Epithelial cell of prostate (primary cell): ENCODE measurements around the gene MYCN.
"Not testable (repeated sequence)": the region's sequence is repeated elsewhere in the genome, so short reads cannot be mapped to it uniquely, and the experiment has no call there.

Source experiments
- DNase-seq: peaks from one replicate; pipeline ENCODE4 v3.0.0-alpha.2; 2011; ENCODE audit warnings: low read depth, low spot score
- H3K27ac ChIP-seq: fragments of 450-650 bp; 2 replicates; pipeline ENCODE4 v1.5.1; 2017; ENCODE audit warnings: mild to moderate bottlenecking

MYCN gene

DNA sequence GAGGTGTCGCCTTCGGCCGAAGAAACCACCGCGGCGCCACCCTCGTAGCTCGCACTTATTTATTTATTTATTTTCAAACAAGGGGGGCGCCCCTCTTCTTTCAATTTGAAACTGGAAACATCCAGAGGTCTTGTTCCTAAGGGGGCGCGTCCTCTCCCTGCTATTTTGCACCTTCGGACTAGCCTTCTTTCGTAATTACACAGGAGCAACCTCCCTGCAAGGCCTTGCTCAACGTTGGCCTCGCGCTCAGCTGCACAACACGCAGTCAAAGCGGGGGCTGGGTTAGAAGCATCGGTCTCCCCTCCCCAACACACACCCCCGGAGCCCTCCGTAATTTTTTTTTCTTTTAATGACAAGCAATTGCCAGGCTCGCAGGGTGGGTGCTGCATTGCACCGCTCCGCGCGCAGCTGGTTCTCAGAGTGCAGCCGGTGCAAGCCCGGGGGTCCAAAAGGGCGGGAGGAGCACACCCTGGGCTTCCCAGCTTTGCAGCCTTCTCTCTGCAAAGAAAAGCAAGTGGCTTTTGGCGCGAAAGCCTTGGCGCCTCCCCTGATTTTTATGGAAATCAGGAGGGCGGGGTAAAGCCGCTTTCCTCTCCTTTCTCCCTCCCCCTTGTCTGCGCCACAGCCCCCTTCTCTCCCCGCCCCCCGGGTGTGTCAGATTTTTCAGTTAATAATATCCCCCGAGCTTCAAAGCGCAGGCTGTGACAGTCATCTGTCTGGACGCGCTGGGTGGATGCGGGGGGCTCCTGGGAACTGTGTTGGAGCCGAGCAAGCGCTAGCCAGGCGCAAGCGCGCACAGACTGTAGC is at the start of gene MYCN:
Gene MYCN (plus strand): TSS at position 697 of the 807 bp plus-strand sequence. CDS start 1,515 bp downstream, outside the sequence.
- no peak within 1 kb of the TSS for H3K27ac ChIP-seq
- DNase-seq = no peak

DNA sequence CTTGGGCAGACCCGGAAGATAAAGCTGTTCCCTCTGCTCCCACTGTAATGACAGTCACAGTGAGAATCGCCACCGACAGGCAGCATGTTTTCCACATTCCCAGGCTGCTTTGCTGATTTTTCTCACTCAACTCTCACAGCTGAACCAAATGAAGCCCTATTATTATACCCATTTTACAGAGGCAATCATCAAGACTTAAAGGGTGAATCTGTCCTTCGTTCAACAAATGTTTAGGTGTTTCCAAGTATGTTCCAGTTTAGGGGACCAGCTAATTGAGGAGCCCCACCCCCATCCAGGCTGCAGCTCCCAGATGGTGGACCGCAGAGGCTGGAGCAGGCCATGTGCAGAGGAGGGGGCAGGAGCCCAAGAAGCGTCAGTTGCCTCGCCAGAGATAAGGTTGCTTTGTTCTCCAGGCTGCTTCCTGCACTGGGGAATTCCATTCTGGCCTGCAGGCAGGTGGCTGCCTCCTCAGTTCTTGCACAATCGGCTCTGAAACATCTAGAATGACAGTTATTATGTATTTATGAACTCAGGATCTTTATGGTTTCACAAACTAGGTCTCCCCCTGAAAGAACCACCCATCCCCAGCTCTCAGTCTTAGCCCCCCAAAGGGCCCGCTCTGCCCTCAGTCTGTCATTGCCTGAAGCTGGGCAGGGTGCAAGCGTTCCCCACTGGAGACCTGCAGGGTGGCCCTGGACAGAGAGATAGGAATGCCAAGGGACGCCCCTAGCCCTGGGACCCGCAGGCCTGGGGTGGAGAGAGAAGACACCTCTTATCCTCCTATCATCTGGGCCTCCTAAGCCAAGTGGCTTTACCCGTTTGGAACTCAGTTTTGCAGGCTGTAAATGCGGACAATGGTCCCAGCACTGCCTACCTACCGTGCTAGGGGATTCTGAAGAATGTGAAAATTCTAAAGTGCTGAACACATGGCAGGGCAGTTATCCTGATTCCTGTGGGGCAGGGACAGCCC is 49.1 kb upstream of the MYCN start:
- H3K27ac ChIP-seq = no peak overlapping the region
- peak; percentile 44 for DNase-seq

DNA sequence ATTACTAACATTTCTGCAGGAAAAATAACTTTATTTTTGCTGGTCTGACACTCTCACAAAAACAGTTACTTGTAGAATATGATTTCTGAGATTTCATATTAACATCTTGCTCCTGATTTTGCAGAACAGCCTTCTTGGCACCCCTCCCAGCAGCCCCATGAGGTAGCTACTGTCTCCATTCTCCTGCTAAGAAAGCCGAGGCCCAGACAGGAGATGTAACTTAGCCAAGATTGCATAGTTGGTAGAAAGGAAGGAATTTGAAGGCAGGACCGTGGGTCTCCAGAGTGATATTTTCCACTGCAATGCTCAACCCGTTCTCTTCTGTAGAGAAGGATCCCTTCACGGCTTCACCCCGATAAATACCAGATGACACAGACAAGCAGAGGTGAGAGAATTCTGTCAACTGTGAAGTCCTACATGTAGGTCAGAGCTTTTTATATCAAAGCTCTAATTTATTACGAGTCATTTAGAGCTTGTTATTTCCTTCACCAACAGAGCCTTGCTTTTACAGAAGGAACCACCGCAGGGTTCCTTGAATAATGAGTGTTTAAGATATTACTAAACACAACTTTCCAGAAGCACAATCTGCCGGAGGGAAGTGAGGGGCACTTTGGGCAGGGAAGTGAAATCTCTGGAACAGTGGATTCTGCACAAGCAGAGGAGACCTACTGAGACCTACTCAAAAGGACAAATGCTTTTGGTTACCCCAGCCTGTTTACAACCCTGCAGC is 48.0 kb upstream of the MYCN start:
- no peak for DNase-seq
- H3K27ac ChIP-seq = no peak overlapping the region

DNA sequence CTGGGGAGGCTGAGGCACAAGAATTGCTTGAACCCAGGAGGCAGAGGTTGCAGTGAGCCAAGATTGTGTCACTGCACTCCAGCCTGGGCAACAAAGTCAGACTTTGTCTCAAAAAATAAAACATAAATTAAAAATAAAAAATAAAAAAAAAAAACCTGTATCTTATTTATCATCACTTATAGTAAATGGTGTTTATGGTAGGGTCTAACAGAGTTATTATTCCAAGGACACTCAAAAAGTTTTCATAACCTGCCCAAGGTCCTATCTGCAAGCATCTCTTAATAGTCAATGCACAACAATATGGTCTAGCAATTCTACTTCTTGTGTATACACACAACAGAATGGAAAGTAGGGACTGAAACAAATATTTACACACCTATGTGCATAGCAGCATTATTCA is 47.3 kb upstream of the MYCN start:
- no peak overlapping the region for H3K27ac ChIP-seq
- DNase-seq = no peak

DNA sequence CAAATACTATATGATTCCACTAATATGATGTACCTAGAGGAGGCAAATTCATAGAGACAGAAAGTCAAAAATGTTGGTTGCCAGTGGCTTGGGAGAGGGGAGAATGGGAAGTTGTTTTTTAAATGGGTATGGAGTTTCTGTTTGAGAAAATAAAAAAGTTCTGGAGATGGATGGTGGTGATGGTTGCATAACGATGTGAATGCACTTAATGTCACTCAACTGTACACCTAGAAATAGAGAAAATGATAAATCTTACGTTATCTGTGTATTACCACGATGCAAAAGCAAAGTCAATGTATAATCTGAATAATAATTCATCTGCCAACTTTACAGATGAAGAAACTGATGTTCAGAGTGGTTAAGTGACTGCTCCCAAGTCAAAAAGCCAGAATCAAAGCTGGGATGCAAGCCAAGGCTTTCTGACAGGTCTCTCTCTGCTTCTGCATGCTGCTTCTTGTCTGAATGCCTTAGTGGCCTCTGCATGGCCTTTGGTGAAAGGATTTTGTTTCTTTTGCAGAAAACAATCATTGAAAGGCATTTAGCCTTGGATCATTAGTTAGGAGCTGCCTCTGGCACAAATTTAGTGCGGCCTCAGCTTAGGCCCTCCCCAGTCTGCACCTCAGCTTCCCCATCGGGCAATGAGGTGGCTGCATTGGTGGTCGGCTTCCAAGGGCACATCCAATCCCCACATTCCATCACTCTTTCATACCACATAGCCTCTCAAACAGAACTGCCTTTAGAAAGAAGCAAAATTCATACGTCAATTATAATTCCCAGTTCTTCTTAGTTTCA is 46.5 kb upstream of the MYCN start:
- peak; percentile 46 for DNase-seq
- H3K27ac ChIP-seq = no peak overlapping the region

DNA sequence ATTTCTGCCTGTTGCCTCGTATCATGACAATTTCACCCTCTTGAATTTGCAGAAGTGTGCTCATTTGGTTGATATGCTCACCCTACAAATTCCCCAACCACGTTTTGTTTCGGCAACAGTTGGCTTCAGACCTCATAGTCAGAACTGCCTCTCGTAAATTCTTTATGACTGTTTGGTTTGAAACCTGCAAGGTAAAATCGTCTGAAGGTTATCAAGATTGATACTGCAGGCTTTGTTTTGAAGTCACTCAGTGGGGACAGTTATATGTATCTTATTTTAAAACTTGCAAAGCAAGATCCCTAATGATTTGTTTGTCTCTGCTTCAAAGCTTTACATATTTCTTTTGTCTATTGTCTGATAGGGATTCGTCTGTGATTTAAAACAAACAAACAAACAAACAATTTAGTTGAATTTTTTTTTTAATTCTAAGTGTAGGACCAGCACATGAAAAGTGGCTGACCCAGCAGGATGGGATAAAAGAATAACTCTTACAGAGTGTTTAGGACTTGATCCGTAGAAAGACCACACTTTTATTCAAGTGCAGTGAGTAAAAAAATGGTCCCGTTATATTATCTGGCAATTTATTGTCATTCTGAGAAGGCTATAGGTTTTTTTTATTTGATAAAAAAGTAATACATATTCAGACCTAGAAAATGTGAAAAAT is 45.7 kb upstream of the MYCN start:
- H3K27ac ChIP-seq = no peak overlapping the region
- DNase-seq = no peak

DNA sequence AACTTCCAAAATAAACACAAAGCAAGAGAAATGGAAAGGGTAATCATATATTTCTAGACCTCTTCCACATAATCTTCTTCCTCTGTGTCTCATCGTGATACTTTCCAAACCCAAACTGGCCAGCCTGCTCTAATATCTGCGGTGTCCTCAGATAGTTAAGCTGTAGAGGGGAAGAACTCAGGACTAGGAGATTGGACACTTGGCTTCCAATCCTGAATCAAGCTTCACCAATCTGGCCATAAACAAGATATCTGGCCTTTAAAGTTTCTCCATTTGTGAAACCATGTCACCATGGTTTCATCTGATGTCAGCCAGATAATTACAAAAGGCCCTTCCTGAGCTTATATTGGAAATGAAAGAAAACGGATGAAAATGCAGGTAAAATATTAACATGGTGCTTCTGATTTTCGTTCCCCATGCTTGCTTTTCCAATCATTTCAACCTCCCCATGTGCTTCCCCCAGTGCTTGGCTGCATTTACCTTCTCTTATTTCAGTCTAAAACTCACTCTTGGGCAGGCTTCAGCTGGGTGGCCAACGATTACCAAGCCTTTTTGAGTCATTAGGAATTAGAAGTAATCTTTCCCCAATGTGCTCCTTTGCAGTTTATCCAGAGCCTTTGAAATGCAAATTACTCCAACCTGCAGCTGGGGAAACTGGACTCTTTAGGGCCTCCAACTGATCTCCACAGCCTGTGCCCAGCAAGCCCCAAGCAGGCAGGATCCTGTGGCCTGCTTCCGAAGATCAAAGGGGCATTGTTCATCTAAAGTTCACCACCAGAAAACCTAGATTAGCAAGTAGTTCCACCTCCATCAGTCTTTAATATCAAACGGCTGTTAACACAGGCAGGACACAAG is 44.5 kb upstream of the MYCN start:
- H3K27ac ChIP-seq = no peak overlapping the region
- DNase-seq = no peak

DNA sequence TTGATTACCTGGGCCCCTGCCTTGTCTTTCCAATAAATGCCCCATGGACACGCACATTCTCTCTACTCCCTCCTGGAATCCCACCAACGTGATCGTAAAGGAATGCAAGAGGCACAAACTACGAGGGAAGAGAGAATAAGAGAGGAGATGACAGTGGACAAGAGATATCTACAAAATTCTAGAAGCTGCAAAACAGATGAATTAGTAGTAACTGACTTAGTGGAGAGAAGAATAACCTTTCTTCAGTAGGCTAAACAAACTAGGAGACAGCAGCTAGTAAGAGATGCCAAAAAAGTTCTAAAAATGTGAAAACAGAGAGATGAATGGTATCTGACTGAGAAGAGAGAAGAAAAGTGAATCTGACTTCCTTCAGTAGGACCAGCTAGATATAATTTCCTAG is 43.5 kb upstream of the MYCN start:
- no peak for DNase-seq
- H3K27ac ChIP-seq = no peak overlapping the region

DNA sequence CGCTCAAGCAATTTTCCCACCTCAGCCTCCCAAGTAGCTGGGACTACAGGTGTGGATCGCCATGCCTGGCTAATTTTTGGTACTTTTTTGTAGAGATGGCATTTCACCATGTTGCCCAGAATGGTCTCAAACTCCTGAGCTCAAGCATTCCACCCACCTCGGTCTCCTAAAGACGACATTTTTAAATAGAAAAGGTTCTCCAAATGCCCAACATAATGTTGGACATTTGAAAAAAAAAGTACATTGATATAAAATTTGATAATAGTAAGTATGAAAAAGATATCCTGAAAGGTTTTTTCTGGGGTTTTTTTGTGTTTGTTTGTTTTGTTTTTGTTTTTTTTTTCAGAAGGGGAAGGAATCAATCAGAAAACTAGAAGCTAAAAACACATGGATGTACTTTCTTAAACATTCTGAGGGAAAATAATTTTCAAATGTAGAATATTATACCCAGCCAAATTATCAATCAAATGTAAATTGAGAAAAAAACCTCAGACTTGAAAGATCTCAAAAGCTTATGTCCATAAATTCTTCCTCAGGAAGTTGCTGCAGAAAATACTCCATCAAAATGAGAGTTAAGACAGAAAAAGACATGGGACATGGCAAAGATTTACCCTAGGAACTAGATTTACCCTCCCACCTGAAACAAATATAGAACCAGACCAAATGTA is 42.8 kb upstream of the MYCN start:
- no peak overlapping the region for H3K27ac ChIP-seq
- no peak for DNase-seq

DNA sequence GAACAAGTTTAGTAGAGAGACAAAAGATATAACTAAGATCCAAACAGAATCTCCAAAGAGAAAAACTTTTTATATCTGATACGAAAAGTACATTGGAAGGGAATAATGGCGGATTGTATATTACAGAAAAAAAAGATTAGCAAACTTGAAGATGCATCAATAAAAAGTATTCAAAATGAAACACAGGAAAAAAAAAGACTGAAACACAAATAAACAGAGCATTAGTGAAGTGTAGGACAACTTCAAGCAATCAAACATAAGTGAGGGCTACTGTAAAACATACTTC is 41.1 kb upstream of the MYCN start:
- no peak overlapping the region for H3K27ac ChIP-seq
- no peak for DNase-seq

DNA sequence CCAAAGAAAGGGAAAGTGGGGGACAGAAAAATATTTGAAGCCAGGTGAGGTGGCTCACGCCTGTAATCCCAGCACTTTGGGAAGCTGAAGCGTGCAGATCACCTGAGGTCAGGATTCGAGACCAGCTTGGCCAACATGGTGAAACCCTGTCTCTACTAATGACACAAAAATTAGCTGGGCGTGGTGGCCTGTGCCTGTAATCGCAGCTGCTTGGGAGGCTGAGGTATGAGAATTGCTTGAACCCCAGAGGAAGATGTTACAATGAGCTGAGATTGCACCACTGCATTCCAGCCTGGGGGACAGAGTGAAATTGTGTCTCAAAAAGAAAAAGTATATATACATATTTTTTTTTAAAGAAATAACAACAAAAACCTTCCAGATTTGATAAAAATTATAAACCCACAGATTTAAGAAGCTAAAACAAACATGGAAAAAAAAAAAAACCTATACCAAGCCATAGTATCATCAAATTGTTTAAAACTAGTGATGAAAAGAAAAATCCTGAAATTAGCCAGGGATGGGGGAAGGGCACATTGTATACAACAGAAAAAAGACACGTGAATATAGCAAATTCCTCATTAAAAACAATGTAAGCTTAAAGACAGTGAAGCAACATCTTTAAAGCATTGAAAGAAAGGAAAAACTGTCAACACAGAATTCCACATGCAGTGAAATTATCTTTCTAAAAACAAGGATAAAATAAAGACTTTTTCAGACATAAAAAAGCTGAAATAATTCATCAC is 40.4 kb upstream of the MYCN start:
- H3K27ac ChIP-seq = no peak overlapping the region
- no peak for DNase-seq

DNA sequence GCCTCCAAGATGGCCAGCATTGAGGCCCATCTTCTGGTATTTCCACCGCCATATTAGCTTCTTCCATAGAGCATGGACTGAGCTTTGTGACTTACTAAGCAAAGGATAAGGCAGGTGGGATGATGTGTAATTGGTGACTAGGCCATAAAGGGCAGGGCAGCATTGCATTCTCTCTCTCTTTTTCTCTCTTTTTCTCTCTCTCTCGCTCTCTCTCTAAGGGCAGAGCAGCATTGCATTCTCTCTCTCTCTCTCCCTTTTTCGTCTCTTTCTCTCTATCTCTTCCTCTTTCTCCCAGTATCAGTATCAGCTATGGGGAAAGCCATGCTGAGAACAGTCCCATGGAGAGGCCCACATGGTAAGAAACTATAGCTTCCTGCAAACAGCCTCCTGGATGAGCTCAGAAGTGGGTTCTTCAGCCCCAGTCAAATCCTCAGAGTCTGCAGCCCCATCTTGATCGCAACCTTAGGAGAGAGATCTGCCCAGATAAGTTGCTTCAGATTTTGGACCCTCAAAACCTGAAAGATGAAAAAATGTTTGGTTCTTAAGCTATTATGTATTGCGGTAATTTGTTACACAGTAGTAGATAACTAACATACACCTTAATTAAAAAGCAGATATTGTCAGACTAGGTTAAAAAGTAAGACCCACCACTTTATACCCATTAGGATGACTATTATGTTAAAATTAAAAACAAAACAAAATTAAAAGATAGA is 39.1 kb upstream of the MYCN start:
- no peak overlapping the region for H3K27ac ChIP-seq
- DNase-seq = no peak

DNA sequence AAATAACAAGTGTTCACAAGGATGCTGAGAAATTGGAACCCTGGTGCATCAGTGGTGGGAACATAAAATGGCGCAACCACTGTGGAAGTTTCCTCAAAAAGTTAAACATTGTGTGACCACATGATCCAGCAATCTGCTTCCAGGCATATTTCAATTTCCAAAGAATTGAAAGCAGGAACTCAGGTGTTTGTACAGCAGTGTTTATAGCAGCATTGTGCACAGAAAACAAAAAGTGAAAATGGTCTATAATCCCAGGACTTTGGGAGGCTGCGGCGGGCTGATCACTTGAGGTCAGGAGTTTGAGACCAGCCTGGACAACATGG is 38.6 kb upstream of the MYCN start:
- no peak for DNase-seq
- H3K27ac ChIP-seq = no peak overlapping the region

DNA sequence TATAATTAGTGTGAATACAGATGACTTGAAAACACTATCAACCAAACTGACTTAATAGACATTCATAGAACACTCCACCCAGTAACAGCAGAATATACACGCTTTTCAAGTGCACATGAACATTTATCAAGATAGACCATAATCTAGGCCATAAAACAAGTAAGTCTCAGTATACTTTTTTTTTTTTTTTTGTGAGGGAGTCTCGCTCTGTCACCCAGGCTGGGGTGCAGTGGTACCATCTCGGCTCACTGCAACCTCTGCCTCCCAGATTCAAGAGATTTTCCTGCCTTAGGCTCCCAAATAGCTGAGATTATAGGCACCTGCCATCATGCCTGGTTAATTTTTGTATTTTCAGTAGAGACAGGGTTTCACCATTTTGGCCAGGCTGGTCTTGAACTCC is 36.4 kb upstream of the MYCN start:
- H3K27ac ChIP-seq, DNase-seq: not testable (repeated sequence)

DNA sequence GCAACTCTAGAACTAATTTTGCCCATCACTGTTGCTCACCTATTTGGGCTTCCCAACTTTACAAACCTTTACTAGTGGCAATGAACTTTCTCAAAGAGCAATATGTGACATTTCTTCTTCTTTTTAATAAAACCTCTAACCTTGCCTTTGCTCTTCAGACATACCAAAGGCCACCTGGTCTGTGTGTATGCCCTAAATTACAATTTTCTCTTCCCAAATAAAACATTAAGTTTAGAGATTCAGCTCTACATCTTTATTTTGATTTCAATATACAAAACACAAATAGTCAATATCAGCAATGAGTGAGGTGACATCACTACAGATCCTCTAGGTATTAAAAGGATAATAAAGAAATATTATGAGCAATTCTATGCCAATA is 35.1 kb upstream of the MYCN start:
- no peak overlapping the region for H3K27ac ChIP-seq
- DNase-seq = no peak

DNA sequence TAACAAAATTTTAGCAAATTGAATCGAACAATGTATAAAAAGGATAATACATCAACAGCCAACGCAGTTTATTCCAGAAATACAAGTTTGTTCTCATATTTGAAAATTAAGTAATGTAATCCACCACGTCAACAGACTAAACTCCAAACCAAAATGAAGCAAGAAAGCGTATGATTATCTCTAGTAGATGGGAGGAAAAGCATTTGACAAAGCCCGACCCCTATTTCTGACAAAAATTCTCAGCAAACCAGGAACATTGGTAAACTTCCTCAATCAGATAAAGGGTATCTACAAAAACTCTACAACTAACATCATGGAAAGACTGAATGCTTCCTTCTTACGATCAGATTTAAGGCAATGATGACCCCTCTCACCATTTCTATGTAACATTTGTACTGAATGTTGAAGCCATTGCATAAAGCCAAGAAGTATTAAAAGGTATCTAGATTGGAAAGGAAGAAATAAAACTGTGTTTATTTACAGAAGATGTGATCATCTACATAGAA is 34.3 kb upstream of the MYCN start:
- no peak overlapping the region for H3K27ac ChIP-seq
- no peak for DNase-seq

DNA sequence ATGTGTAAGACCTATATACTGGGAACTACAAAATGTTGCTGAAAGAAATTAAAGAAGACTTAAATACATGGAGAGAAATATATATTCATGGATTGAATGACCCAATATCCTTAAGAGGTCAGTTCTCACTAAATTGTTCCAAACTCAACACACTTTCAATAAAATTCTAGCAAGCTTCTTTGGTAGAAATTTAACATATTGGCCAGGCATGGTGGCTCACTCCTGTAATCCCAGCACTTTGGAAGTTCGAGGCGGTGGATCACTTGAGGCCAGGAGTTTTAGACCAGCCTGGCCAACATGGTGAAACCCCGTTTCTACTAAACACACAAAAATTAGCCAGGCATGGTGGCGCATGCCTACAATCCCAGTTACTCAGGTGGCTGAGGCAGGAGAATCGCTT is 33.6 kb upstream of the MYCN start:
- no peak overlapping the region for H3K27ac ChIP-seq
- DNase-seq = no peak
